MCF 10A (cell line): Measurements from ENCODE around the gene SNX1. TPM values are rescaled to one million over a fixed set of nuclear protein-coding genes. Genes with fewer than 3 reads are reported as not detected.
"Not testable (repeated sequence)": the region's sequence is repeated elsewhere in the genome, so short reads cannot be mapped to it uniquely, and the experiment has no call there.

Source experiments
- BruUV-seq: library from RNA; stranded (reverse); fragments of 400-500 nt; replicated peaks from 2 replicates; lab custom pipeline; 2021; lab: Mats Ljungman, UMichigan
- CTCF ChIA-PET: fragments of 300-600 bp; sonication (Branson Sonifier 250); formaldehyde crosslinking; extraction: SDS; loops from one replicate; lab custom pipeline; 2021; ENCODE audit warnings: antibody characterized with exemption, inconsistent platforms; lab: Yijun Ruan, JAX
- POLR2A ChIA-PET: fragments of 300-600, 350-650 bp; sonication (Branson Sonifier 250); formaldehyde crosslinking; extraction: SDS; loops from one replicate; lab custom pipeline; 2020; ENCODE audit warnings: antibody characterized with exemption, inconsistent platforms; lab: Yijun Ruan, JAX
- DNase-seq: peaks from one replicate; pipeline ENCODE4 v3.0.0-alpha.2; 2018; ENCODE audit not compliant: unreplicated experiment
- H3K27ac Mint-ChIP-seq: one replicate; pipeline ENCODE4 v1.8.0; 2022; ENCODE audit warnings: mild to moderate bottlenecking, low read depth, mixed read lengths; ENCODE audit not compliant: unreplicated experiment
- H3K27me3 Mint-ChIP-seq: one replicate; pipeline ENCODE4 v1.8.0; 2022; ENCODE audit warnings: mixed read lengths; ENCODE audit not compliant: insufficient read depth, unreplicated experiment
- H3K36me3 Mint-ChIP-seq: one replicate; pipeline ENCODE4 v1.8.0; 2022; ENCODE audit warnings: mild to moderate bottlenecking, moderate library complexity, mixed read lengths; ENCODE audit not compliant: insufficient read depth, unreplicated experiment
- H3K4me1 Mint-ChIP-seq: one replicate; pipeline ENCODE4 v1.8.0; 2022; ENCODE audit warnings: mixed read lengths; ENCODE audit not compliant: insufficient read depth, unreplicated experiment
- H3K4me3 Mint-ChIP-seq: one replicate; pipeline ENCODE4 v1.8.0; 2022; ENCODE audit warnings: mild to moderate bottlenecking, moderate library complexity, mixed read lengths; ENCODE audit not compliant: unreplicated experiment
- H3K9me3 Mint-ChIP-seq: one replicate; pipeline ENCODE4 v1.8.0; 2022; ENCODE audit warnings: mixed read lengths; ENCODE audit not compliant: unreplicated experiment
- CTCF ChIP-seq: fragments of 200-600 bp; IDR thresholded peaks from one replicate; pipeline ENCODE4 v1.8.0; 2022; ENCODE audit warnings: antibody characterized with exemption, mild to moderate bottlenecking; ENCODE audit not compliant: unreplicated experiment
- intact Hi-C: fragments of 100-400 bp; cut with micrococcal nuclease; formaldehyde crosslinking; loops from 2 replicates; pipeline ENCODE4 v1.14.1; 2022
- total RNA-seq: library from RNA; stranded (reverse); gene quantifications from 2 replicates; pipeline ENCODE4 v1.2.3, GENCODE V29; 2022

Gene SNX1
- total RNA-seq, 1 experiment from 2014 or later: 70.2 TPM

GRCh38 chr15:64111679-64112050 is 15.9 kb downstream of the SNX1 start:
- no TSS peak for BruUV-seq
- TF ChIP-seq CTCF: no peak
- intact Hi-C loops: no loop called here
- DNase-seq: no peak
- Mint-ChIP-seq H3K4me1 (peaks cover 18% of the 10 kb centered on the region), H3K4me3 (no peak overlapping the region), H3K9me3 (no peaks in the 10 kb centered on the region), H3K27ac (no peak overlapping the region), H3K36me3 (peaks cover 41% of the 10 kb centered on the region), H3K27me3 (no peaks in the 10 kb centered on the region)
- CTCF ChIA-PET: interaction anchor here (0.7 kb wide), 2 partner anchors 15 to 279 kb away, joined by 4 to 5 read pairs; partner anchors contain the start of gene SNX1
- POLR2A ChIA-PET: interaction anchor here (0.6 to 1.9 kb wide), 4 partner anchors 14 to 1064 kb away, joined by 3 to 5 read pairs (median 4); partner anchors contain the start of gene SNX1

GRCh38 chr15:64112073-64112772 is 16.4 kb downstream of the SNX1 start:
- ChIA-PET CTCF (no interaction called here), POLR2A (interaction anchor here (0.6 to 1.9 kb wide), 4 partner anchors 14 to 1064 kb away, joined by 3 to 5 read pairs (median 4); partner anchors contain the start of gene SNX1)
- no peak for DNase-seq
- Mint-ChIP-seq H3K4me3 (no peak overlapping the region), H3K9me3 (no peaks in the 10 kb centered on the region), H3K36me3 (peaks cover 46% of the 10 kb centered on the region), H3K27me3 (no peaks in the 10 kb centered on the region), H3K4me1 (peaks cover 18% of the 10 kb centered on the region), H3K27ac (no peak overlapping the region)
- intact Hi-C loops: no loop called here
- BruUV-seq: no TSS peak
- TF ChIP-seq CTCF: no peak

DNA sequence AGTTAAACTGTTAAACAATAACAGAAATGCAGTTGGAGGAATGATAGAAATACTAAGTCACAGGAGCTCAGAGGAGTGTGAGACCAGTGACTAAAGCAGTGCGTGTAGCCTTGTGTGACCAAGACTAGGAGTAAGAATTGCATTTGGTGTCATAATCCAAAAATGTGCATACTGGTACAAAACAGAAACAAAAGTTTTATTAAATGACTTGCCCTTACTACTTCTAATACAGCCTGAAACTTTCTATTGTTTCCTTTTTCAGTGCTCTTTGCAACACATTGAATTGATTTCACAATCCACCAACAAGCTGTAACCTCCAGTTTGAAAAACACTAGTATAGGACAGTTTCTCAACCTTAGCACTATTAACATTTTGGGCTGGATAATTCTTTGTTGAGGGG is 17.1 kb downstream of the SNX1 start:
- peaks cover 18% of the 10 kb centered on the region for H3K4me1 Mint-ChIP-seq
- ChIA-PET POLR2A (no interaction called here), CTCF (interaction anchor here (0.6 kb wide), 1 partner anchor 58 kb away, joined by 4 read pairs; no protein-coding TSS in a partner anchor)
- H3K27ac Mint-ChIP-seq: no peak overlapping the region
- H3K27me3 Mint-ChIP-seq: no peaks in the 10 kb centered on the region
- H3K9me3 Mint-ChIP-seq: no peaks in the 10 kb centered on the region
- DNase-seq: peak; percentile 4
- intact Hi-C loops: no loop called here
- BruUV-seq: no TSS peak
- TF ChIP-seq CTCF: no peak
- H3K36me3 Mint-ChIP-seq: peaks cover 53% of the 10 kb centered on the region
- no peak overlapping the region for H3K4me3 Mint-ChIP-seq

- TF ChIP-seq CTCF: no peak
- Mint-ChIP-seq H3K27ac (no peak overlapping the region), H3K27me3 (no peaks in the 10 kb centered on the region), H3K4me3 (no peak overlapping the region), H3K9me3 (no peaks in the 10 kb centered on the region), H3K36me3 (peaks cover 93% of the 10 kb centered on the region), H3K4me1 (peaks cover under 1% of the 10 kb centered on the region)
- ChIA-PET CTCF (interaction anchor here (0.6 to 1.8 kb wide), 2 partner anchors 35 to 143 kb away, joined by 4 to 5 read pairs; no protein-coding TSS in a partner anchor), POLR2A (interaction anchor here (0.8 kb wide), 1 partner anchor 24 kb away, joined by 4 read pairs; the partner anchor contains the start of gene CIAO2A)
- no TSS peak for BruUV-seq
- intact Hi-C loops: no loop called here
- no peak for DNase-seq
Observed at GRCh38 chr15:64117759-64118487, 22.1 kb downstream of the SNX1 start.

- H3K27ac Mint-ChIP-seq, DNase-seq, H3K27me3 Mint-ChIP-seq, POLR2A ChIA-PET, BruUV-seq, intact Hi-C loops, H3K4me1 Mint-ChIP-seq, H3K9me3 Mint-ChIP-seq, H3K4me3 Mint-ChIP-seq: not testable (repeated sequence)
- CTCF ChIA-PET: interaction anchor here (0.5 kb wide), 1 partner anchor 15 kb away, joined by 4 read pairs; no protein-coding TSS in a partner anchor
- H3K36me3 Mint-ChIP-seq: peaks cover 92% of the 10 kb centered on the region
Observed at GRCh38 chr15:64120322-64120721, 24.5 kb downstream of the SNX1 start.
